K562 (cell line): Measurements from ENCODE around the gene LRP1B. TPM values are rescaled to one million over a fixed set of nuclear protein-coding genes. Genes with fewer than 3 reads are reported as not detected.

Source experiments
- ATAC-seq: fragments of 200-7000 bp; cut with Tn5 transposase; 3 replicates; pipeline ENCODE4 v1.9.1; 2020; ENCODE audit warnings: moderate library complexity
- BruUV-seq: library from RNA; stranded (reverse); fragments of 400-500 nt; replicated peaks from 2 replicates; lab custom pipeline; 2021; lab: Mats Ljungman, UMichigan
- CTCF ChIA-PET: fragments of 300-600 bp; formaldehyde crosslinking; extraction: SDS; loops from one replicate; lab custom pipeline; 2021; ENCODE audit warnings: low intra/inter-chr PET ratio; lab: Yijun Ruan, JAX
- POLR2A ChIA-PET: fragments of 300-600, 350-650 bp; sonication (Branson Sonifier 250); formaldehyde crosslinking; extraction: SDS; loops from one replicate; lab custom pipeline; 2021; ENCODE audit warnings: antibody characterized with exemption, inconsistent platforms; lab: Yijun Ruan, JAX
- DNase-seq, 4 experiments: peaks; one replicate each; pipeline versions ENCODE4 v3.0.0 to v3.0.0-alpha.2; 2011 to 2018; ENCODE audit warnings: low spot score in 3 of 4, mixed read lengths in 3 of 4; ENCODE audit errors: extremely low read depth in 1 of 4
- FAIRE-seq: peaks from 2 replicates; lab custom pipeline; 2011; peaks lifted over from hg19 to GRCh38; lab: Jason Lieb, UNC
- H2AFZ ChIP-seq: 2 replicates; pipeline ENCODE4 v1.6.0; 2011; ENCODE audit warnings: low read depth, low read length, control low read depth, inconsistent platforms
- H3K27ac ChIP-seq: fragments of 200-600 bp; 3 replicates; pipeline ENCODE4 v1.8.0; 2011; ENCODE audit warnings: low read depth, mild to moderate bottlenecking, control low read depth, inconsistent platforms, low read length, moderate library complexity, mixed read lengths; ENCODE audit errors: extremely low read depth
- H3K27me3 ChIP-seq, 2 experiments: fragments of 300-600 bp in 1 of 2; 2 replicates in 1 of 2; 3 replicates in 1 of 2; pipeline versions ENCODE4 v1.6.0 to v1.8.0; 2011; ENCODE audit warnings: inconsistent platforms in 2 of 2, low read length in 2 of 2, mild to moderate bottlenecking in 1 of 2, mixed read lengths in 1 of 2, moderate library complexity in 1 of 2; ENCODE audit not compliant: control insufficient read depth in 2 of 2, insufficient read depth in 2 of 2
- H3K36me3 ChIP-seq: fragments of 300-600 bp; 3 replicates; pipeline ENCODE4 v1.8.0; 2011; ENCODE audit warnings: mild to moderate bottlenecking, low read length, inconsistent platforms; ENCODE audit not compliant: control insufficient read depth, insufficient read depth
- H3K4me1 ChIP-seq, 2 experiments: fragments of 200-600 bp in 1 of 2; replicated peaks in 1 of 2; 2 replicates in 1 of 2; 3 replicates in 1 of 2; pipeline versions ENCODE4 v1.5.1 to v1.8.0; 2011; ENCODE audit warnings: inconsistent platforms in 2 of 2, low read length in 2 of 2, mild to moderate bottlenecking in 1 of 2, mixed read lengths in 1 of 2, moderate library complexity in 1 of 2; ENCODE audit not compliant: control insufficient read depth in 2 of 2, insufficient read depth in 2 of 2
- H3K4me2 ChIP-seq: 2 replicates; pipeline ENCODE4 v1.6.1; 2011; ENCODE audit warnings: low read length, control low read depth, inconsistent platforms, mixed read lengths; ENCODE audit not compliant: insufficient read depth
- H3K4me3 ChIP-seq: fragments of 200-600 bp; sonication (generic), shearing (Covaris generic); 2 replicates; pipeline ENCODE4 v1.5.1; 2016; ENCODE audit warnings: control low read depth, inconsistent platforms
- H3K79me2 ChIP-seq: fragments of 200-600 bp; 3 replicates; pipeline ENCODE4 v1.8.0; 2011; ENCODE audit warnings: low read length, inconsistent platforms; ENCODE audit not compliant: control insufficient read depth, insufficient read depth
- H3K9ac ChIP-seq, 2 experiments: 2 replicates each; pipeline versions ENCODE4 v1.6.0 to v1.6.1; 2011; ENCODE audit warnings: low read depth in 2 of 2, low read length in 2 of 2, control low read depth in 1 of 2, inconsistent platforms in 1 of 2, mild to moderate bottlenecking in 1 of 2, mixed read lengths in 1 of 2; ENCODE audit not compliant: insufficient read depth in 1 of 2
- H3K9me1 ChIP-seq: one replicate; pipeline ENCODE4 v1.6.0; 2011; ENCODE audit warnings: inconsistent platforms, mild to moderate bottlenecking, low read length, moderate library complexity; ENCODE audit not compliant: control insufficient read depth, insufficient read depth
- H3K9me3 ChIP-seq: replicated peaks from 2 replicates; pipeline ENCODE4 v1.5.1; 2011; ENCODE audit warnings: low read depth, low read length, inconsistent platforms; ENCODE audit not compliant: control insufficient read depth, insufficient read depth
- H4K20me1 ChIP-seq: replicated peaks from 2 replicates; pipeline ENCODE4 v1.6.1; 2011; ENCODE audit warnings: low read length, inconsistent platforms, mixed read lengths; ENCODE audit not compliant: control insufficient read depth, insufficient read depth
- ARNT ChIP-seq, 2 experiments: fragments of 450-650 bp; IDR thresholded peaks; 2 replicates each; pipeline ENCODE4 v1.6.1; 2016; ENCODE audit warnings: mild to moderate bottlenecking in 1 of 2
- EP400 ChIP-seq: fragments of 450-650 bp; IDR thresholded peaks from 2 replicates; pipeline ENCODE4 v1.6.1; 2017; ENCODE audit warnings: antibody characterized with exemption, mild to moderate bottlenecking, moderate library complexity
- HDGF ChIP-seq: fragments of 450-650 bp; IDR thresholded peaks from 2 replicates; pipeline ENCODE4 v1.6.1; 2016
- NFE2 ChIP-seq: IDR thresholded peaks from 2 replicates; pipeline ENCODE4 v1.6.1; 2014; ENCODE audit warnings: antibody characterized with exemption, low read depth
- NR4A1 ChIP-seq, 2 experiments: fragments of 250-450 bp in 1 of 2; fragments of 450-650 bp in 1 of 2; sonication (Bioruptor Pico) in 1 of 2; IDR thresholded peaks; 2 replicates each; pipeline versions ENCODE4 v1.4.0 to v1.6.1; 2016 to 2020; ENCODE audit warnings: mild to moderate bottlenecking in 2 of 2, missing compliant biosample characterization in 1 of 2, missing genetic modification characterization in 1 of 2, moderate library complexity in 1 of 2
- PCBP2 ChIP-seq: fragments of 200-400 bp; formaldehyde crosslinking; IDR thresholded peaks from 2 replicates; pipeline ENCODE4 v1.6.1; 2018; ENCODE audit warnings: low read length, low read depth, mild to moderate bottlenecking, moderate library complexity; ENCODE audit not compliant: poor library complexity, severe bottlenecking
- TRIM24 ChIP-seq, 2 experiments: fragments of 450-650 bp; IDR thresholded peaks; 2 replicates each; pipeline ENCODE4 v1.6.1; 2016
- TRIM28 ChIP-seq: fragments of 450-650 bp; IDR thresholded peaks from 2 replicates; pipeline ENCODE4 v1.6.1; 2017
- ZNF780A ChIP-seq: fragments of 250-450 bp; sonication (Bioruptor Pico); IDR thresholded peaks from 2 replicates; pipeline ENCODE4 v1.5.0; 2021; ENCODE audit warnings: mild to moderate bottlenecking
- WGBS: fragments of 100-300 bp; shearing (Covaris generic); methylation state at CpG from one replicate; pipeline ENCODE4 v1.1.6; 2016; ENCODE audit warnings: low coverage, mixed read lengths; ENCODE audit not compliant: insufficient coverage; ENCODE audit errors: missing lambda C conversion rate; 5-methylcytosine and 5-hydroxymethylcytosine counted together
- in situ Hi-C: fragments of 300-500 bp; cut with MboI; formaldehyde crosslinking; loops from 4 replicates; pipeline ENCODE4 v1.15.0; 2018; ENCODE audit warnings: inconsistent platforms, mixed read lengths
- intact Hi-C: fragments of 100-400 bp; cut with micrococcal nuclease; formaldehyde crosslinking; loops from 2 replicates; pipeline ENCODE4 v1.14.2; 2022
- polyA plus RNA-seq, 8 experiments: library from polyadenylated mRNA; depleted of rRNA in 4 of 8; stranded (reverse) in 5 of 8; unstranded in 3 of 8; fragments of >200 nt; fragmentation: Nextera tagmentation in 2 of 8; fragmentation: Illumina TruSeq in 1 of 8; extraction: Ambion mirVana in 2 of 8; extraction: Trizol in 1 of 8; gene quantifications; 2 replicates each; pipeline versions ENCODE4 v1.2.1 to v1.2.3, GENCODE V29; 2011 to 2014; ENCODE audit warnings: inconsistent platforms in 1 of 8, missing spikeins in 1 of 8
- total RNA-seq, 7 experiments: library from RNA; depleted of rRNA in 6 of 7; stranded (reverse); fragments of >200 nt in 6 of 7; fragmentation: Illumina TruSeq in 2 of 7; extraction: Trizol in 2 of 7; gene quantifications; 2 replicates each; pipeline versions ENCODE4 v1.2.1 to v1.2.3, GENCODE V29; 2011 to 2021; ENCODE audit warnings: low replicate concordance in 1 of 7
- TF ChIP-seq, protein P1 (sequence below), 2 experiments: fragments of 450-650 bp; IDR thresholded peaks; 2 replicates each; pipeline ENCODE4 v1.6.1; 2016
- TF ChIP-seq, protein P2 (sequence below): sonication (generic); formaldehyde crosslinking; IDR thresholded peaks from 2 replicates; pipeline ENCODE4 v1.8.0; 2022; ENCODE audit warnings: missing genetic modification reagents, mild to moderate bottlenecking, moderate library complexity, borderline replicate concordance
- TF ChIP-seq, protein P3 (sequence below): fragments of 250-450 bp; sonication (Bioruptor Pico); IDR thresholded peaks from 2 replicates; pipeline ENCODE4 v1.8.0; 2022; ENCODE audit warnings: moderate library complexity, mild to moderate bottlenecking, inconsistent platforms
- TF ChIP-seq, protein P4 (sequence below): fragments of 450-650 bp; formaldehyde crosslinking; IDR thresholded peaks from 2 replicates; pipeline ENCODE4 v1.4.0; 2020; ENCODE audit warnings: mild to moderate bottlenecking, moderate library complexity

The LRP1B gene
- total and polyA plus RNA-seq, 9 of the 15 experiments (the other 6 are each of a cell fraction or from before 2014, with no cell fraction given): not detected

DNA sequence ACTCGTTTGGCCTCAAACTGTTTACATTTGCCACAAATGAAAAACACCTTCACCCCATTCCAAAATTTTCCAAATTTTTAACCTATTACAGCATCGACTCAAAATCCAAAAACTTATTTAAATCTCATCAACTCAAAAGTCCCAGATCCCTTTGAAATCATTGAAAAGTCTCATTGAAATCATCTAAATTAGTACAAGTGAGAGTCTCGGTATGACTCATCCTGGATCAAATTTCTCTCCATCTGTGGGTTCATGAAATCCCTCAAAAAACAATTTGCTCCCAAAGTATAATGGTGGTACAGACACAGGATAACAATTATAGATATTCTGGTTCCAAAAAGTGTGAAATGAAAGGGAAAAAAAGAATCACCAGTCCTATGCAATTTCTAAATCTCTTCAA lies 65.1 kb downstream of the LRP1B start:
- H3K9ac ChIP-seq: no peak overlapping the region
- no TSS peak for BruUV-seq
- H3K27ac ChIP-seq: no peak overlapping the region
- no peak overlapping the region for H3K4me3 ChIP-seq
- no peaks in the 10 kb centered on the region for H3K79me2 ChIP-seq
- H3K36me3 ChIP-seq: no peaks in the 10 kb centered on the region
- no peaks in the 10 kb centered on the region for H4K20me1 ChIP-seq
- no peak for ATAC-seq
- H3K4me1 ChIP-seq: no peaks in the 10 kb centered on the region
- in situ Hi-C loops: no loop called here
- no peak overlapping the region for H2AFZ ChIP-seq
- H3K9me1 ChIP-seq: no peaks in the 10 kb centered on the region
- CTCF ChIA-PET: no interaction called here
- 0% methylated on average over 3 of the region's 3 CpGs for whole genome bisulfite sequencing
- no peak overlapping the region for H3K4me2 ChIP-seq
- no peaks in the 10 kb centered on the region for H3K27me3 ChIP-seq
- H3K9me3 ChIP-seq: no peaks in the 10 kb centered on the region; the same call in 1 of the 2 replicates
- TF ChIP-seq HDGF: no peak
- TF ChIP-seq ZNF780A (CRISPR knock-in tag): no peak
- no peak for TF ChIP-seq PCBP2
- TF ChIP-seq NR4A1 (CRISPR knock-in tag; IDR thresholded peaks at IDR 0.05): no peak
- no peak for TF ChIP-seq NR4A1 (tag; IDR thresholded peaks at IDR 0.05)
- TF ChIP-seq, protein P1, sequence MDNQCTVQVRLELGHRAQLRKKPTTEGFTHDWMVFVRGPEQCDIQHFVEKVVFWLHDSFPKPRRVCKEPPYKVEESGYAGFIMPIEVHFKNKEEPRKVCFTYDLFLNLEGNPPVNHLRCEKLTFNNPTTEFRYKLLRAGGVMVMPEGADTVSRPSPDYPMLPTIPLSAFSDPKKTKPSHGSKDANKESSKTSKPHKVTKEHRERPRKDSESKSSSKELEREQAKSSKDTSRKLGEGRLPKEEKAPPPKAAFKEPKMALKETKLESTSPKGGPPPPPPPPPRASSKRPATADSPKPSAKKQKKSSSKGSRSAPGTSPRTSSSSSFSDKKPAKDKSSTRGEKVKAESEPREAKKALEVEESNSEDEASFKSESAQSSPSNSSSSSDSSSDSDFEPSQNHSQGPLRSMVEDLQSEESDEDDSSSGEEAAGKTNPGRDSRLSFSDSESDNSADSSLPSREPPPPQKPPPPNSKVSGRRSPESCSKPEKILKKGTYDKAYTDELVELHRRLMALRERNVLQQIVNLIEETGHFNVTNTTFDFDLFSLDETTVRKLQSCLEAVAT (IDR thresholded peaks at IDR 0.05): no peak
- TF ChIP-seq NFE2: no peak
- no peak for TF ChIP-seq EP400
- no peak for TF ChIP-seq TRIM28
- no peak for TF ChIP-seq ARNT (IDR thresholded peaks at IDR 0.05)
- TF ChIP-seq, protein P2, sequence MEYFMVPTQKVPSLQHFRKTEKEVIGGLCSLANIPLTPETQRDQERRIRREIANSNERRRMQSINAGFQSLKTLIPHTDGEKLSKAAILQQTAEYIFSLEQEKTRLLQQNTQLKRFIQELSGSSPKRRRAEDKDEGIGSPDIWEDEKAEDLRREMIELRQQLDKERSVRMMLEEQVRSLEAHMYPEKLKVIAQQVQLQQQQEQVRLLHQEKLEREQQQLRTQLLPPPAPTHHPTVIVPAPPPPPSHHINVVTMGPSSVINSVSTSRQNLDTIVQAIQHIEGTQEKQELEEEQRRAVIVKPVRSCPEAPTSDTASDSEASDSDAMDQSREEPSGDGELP (CRISPR knock-in tag): no peak
- TF ChIP-seq TRIM24 (IDR thresholded peaks at IDR 0.05): no peak
- TF ChIP-seq, protein P3, sequence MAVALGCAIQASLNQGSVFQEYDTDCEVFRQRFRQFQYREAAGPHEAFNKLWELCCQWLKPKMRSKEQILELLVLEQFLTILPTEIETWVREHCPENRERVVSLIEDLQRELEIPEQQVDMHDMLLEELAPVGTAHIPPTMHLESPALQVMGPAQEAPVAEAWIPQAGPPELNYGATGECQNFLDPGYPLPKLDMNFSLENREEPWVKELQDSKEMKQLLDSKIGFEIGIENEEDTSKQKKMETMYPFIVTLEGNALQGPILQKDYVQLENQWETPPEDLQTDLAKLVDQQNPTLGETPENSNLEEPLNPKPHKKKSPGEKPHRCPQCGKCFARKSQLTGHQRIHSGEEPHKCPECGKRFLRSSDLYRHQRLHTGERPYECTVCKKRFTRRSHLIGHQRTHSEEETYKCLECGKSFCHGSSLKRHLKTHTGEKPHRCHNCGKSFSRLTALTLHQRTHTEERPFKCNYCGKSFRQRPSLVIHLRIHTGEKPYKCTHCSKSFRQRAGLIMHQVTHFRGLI: no peak
- TF ChIP-seq, protein P4, sequence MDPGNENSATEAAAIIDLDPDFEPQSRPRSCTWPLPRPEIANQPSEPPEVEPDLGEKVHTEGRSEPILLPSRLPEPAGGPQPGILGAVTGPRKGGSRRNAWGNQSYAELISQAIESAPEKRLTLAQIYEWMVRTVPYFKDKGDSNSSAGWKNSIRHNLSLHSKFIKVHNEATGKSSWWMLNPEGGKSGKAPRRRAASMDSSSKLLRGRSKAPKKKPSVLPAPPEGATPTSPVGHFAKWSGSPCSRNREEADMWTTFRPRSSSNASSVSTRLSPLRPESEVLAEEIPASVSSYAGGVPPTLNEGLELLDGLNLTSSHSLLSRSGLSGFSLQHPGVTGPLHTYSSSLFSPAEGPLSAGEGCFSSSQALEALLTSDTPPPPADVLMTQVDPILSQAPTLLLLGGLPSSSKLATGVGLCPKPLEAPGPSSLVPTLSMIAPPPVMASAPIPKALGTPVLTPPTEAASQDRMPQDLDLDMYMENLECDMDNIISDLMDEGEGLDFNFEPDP (CRISPR knock-in tag): no peak
- no peak for DNase-seq
- intact Hi-C loops: no loop called here
- POLR2A ChIA-PET: no interaction called here
- no peak for FAIRE-seq
